HG03432 (cell line): Measurements from ENCODE around the gene TBCE.

Experiments used
- ATAC-seq: cut with Tn5 transposase; IDR thresholded peaks from one replicate; pipeline ENCODE4 v1.9.1; 2021; ENCODE audit warnings: mild to moderate bottlenecking, moderate library complexity; ENCODE audit not compliant: unreplicated experiment

Gene TBCE

DNA sequence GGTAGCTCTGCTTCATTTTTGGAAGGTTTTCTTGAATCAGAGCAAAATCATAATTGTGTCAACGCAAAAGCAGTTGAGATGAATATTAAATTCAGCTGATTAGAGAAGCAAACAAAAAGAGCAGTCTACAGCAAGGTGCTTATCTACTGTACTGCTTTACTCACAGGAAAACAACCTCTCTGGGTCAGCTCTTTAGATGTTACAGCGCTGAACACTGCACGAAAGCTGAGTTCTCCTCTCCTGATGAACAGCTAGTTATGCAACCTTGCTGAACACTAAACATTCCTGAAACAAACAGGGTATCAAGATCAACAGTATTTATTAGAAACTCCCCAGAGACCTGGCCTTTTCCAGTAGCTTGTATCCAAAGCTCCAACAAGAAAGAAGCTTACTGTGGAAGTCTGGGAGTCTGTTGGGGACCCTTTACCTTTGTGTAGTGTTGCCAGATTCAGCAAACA is 41.3 kb downstream of the TBCE start:
- no peak for ATAC-seq

- ATAC-seq = no peak
These were observed 42.0 kb downstream of the TBCE start for GRCh38 chr1:235409042-235409820.

GRCh38 chr1:235410467-235410866 is 43.2 kb downstream of the TBCE start:
- no peak for ATAC-seq

DNA sequence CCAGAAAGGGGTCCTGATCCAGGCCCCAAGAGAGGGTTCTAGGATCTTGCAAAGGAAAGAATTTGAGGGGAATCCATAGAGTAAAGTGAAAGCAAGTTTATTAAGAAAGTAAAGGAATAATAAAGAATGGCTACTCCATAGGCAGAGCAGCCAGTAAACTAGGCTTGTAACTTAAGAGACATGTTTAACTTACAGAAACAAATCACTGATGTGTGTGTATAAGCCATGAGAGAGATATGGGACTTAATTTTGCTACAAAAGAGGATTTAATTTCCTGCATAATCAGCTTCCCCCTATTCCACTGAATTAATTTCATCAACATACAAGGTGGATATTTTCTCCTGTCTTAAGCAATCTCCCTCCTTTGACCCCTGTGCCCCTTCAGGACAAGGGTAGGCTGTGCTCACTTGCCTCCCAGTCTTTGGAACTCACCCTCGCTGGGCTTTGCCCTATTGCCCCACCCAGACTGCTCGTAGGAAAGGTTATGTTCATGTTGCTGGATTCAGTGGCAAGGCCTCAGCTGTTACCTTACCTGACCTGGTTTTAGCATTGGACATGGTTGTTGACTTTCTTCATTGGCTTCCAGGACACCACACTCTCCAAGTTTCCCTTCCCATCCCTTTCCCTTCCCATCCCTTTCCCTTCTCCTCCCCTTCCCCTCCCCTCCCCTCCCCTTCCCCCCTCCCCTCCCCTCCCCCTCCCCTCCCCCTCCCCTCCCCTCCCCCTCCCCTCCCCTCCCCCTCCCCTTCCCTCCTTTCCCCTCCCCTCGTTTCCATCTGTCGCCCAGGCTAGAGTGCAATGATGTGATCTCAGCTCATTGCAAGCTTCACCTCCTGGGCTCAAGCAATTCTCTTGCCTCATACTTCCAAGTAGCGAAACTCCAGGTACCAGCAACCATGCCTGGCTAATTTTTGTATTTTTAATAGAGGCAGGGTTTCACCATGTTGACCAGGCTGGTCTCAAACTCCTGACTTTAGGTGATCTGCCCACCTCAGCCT is 44.6 kb downstream of the TBCE start:
- no peak for ATAC-seq

GRCh38 chr1:235415008-235415904 is 48.0 kb downstream of the TBCE start:
- ATAC-seq = peak; percentile 86

DNA sequence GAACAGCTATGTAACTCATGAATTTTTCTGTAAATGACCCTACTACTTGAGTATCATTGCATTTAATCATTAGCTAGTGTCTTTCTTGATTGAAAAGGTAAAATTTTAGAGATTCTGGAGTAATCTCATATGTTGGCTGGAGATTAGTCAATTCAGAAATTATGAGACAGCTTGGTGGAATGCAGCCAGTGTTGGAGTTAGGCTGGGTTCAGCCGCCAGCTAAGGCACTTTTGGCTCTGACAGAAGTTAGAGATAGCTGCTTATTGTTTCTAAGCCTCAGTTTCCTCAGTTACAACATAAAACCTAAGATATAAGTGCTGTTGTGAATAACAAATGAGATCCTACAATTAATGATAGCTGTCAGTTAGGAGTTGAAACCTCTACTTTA is 49.4 kb downstream of the TBCE start:
- ATAC-seq = no peak

GRCh38 chr1:235417086-235417697 is 50.0 kb downstream of the TBCE start:
- ATAC-seq = no peak

DNA sequence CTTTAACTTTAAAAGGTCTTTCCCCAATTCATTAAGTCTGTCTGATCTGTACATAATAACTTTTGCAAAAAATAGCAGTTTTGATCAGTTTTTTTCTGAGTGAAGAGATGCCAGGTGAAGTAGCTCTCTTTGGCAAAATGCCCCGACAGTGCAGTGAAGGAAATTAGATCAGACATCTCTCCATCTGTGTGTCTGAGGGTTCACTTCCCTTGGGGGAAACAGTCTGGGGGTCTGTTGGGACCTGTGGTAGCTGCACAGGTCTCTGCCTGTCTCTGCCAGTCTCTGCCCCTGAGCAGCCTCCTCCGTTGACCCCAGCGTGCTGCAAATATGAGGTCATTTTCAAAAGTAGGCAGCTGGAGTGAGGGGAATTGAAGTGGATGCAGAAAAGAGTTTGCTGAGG is 54.5 kb downstream of the TBCE start:
- no peak for ATAC-seq

DNA sequence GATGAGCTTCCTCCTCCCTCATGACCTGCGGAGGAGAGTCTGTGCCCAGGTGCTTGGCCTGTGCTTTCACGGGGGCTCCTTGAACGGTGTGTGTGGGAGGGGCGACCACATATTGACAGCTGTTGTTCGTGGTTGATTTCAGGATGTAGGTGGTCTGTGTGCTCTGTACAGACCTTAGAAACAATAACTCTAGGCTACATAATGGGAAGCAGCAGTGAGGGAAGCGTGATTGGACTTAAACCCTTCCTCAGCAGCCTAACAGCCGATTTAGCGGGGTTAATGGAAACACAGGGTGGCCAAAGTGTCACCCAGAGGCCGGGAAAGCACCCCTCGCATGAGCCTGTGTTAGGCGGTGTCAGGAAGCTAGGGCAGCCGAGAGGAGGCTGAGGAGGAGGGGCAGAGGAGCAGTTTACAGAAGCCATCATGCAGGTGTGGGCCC is 56.0 kb downstream of the TBCE start:
- peak; percentile 82 for ATAC-seq

DNA sequence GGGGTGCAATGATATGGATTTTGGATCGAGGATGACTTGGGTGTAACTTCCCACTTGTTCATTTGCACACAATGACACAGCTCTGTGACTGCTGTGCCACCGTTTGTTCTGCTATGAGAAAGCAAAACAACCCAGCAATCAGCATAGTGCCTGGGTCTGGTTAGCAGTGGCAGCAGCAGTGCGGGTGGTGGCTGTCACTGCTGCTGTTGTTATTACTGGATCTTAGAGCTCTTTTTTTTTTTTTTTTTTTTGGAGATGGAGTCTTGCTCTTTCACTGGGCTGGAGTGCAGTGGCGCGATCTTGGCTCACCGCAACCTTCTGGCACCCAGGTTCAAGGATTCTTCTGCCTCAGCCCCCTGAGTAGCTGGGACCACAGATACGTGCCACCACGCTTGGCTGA is 56.9 kb downstream of the TBCE start:
- no peak for ATAC-seq

DNA sequence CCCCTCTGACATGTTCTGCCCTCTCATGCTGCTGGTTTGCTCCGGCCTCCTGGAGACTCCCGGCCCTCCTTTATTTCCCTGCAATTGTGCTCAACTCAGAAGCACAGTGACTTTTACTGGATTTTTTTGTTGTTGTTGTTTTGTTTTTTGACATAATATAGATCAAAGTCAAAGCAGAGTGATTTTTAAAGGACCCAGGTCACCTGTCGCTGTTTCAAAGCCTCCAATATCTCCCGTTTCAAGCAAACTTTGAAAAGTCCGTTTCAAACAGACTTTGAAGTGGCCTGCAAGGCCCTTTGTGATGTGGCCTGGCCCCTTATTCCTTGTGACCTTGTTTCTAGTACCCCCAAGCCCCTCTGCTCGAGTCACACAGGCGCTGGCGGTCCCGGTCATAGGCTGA is 58.1 kb downstream of the TBCE start:
- ATAC-seq = no peak

DNA sequence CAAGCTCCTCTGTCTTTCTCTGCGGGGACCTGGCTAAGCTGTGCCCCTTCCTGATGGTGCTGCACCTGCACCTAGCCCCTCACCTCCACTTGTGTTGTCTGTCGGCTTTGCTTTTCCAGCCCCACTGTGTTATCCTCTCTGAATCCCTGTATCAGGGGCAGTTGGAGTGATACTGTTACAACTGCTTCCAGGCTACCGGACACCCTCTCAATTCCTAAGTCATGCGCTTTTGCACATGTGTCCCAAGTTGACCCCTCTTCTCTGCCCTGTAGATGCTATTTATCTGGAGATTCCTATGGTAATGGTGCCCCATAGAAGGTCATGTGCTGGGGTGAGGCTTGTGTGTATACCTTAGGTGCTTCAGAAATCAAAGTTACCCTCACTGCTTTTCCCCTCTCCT is 58.9 kb downstream of the TBCE start:
- ATAC-seq = no peak

GRCh38 chr1:235426680-235427079 is 59.5 kb downstream of the TBCE start:
- no peak for ATAC-seq

DNA sequence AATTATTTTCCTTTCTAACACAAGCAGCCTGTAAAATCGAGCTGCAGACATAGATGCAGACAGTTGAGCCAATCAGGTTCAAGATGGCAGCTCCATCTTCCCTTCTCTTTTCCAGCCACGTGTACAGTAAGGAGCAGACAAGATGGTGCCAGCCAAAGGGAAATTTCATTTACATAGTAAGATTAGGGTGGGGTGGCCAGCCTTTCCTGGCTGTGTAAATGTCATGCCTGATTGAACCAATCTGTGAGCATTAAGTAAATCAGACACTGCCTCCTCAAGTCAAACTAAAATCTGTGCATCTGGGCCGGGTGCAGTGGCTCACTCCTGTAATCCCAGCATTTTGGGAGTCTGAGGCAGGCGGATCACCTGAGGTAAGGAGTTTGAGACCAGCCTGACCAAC is 60.2 kb downstream of the TBCE start:
- no peak for ATAC-seq

- ATAC-seq = no peak
These were observed 61.9 kb downstream of the TBCE start for GRCh38 chr1:235429143-235429542.

- ATAC-seq = no peak
These were observed 63.8 kb downstream of the TBCE start for GRCh38 chr1:235430991-235431390.

DNA sequence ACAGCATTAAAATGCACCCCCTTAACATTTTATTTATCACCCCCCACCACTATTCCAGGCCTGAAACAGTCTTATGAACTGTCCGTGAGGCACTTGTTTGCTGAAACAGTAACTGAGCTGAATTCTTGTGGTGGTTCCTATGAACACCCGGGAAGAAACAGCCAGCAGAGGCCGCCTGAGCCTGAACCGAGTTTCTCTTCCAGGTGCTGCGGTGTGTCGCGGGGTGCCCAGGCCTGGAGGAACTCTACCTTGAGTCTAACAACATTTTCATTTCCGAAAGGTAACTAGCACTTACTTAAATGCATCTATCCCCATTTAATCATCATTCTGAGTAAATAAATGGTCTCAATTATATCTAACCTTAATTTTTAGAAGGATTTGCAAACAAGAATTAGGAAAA is 66.8 kb downstream of the TBCE start:
- ATAC-seq = no peak

DNA sequence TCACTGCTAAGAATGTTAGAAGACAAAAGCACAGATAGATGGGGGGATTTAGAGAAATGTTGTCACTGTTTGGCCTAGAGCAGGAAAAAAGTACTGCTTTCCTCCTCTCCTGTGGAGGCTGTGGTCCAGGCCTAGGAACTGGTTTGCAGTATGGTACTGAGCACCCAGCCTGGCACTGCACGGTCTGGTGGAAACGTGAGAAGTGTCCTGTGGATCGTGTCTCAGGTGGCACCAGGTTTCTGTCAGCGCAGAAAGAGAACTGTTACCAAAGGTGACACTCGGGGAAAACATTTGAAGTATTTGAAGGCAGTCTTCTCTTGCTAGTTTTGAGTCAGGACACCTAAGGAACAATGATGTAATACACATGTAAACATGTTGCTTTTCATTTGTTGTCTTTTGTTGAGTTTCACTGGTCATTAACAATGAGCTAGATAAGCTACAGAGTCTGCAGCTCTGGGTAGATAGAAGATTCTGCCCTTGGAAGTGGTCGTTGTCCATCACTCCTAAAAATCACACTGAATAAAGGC is 74.0 kb downstream of the TBCE start:
- ATAC-seq = no peak

GRCh38 chr1:235442788-235443429 is 75.7 kb downstream of the TBCE start:
- no peak for ATAC-seq

GRCh38 chr1:235448616-235449015 is 81.4 kb downstream of the TBCE start:
- no peak for ATAC-seq
